K562 (cell line): Measurements from ENCODE around the gene SCAMP3. TPM values are rescaled to one million over a fixed set of nuclear protein-coding genes. Genes with fewer than 3 reads are reported as not detected.

ENCODE experiments used
- IRF2 ChIP-seq: sonication (generic); formaldehyde crosslinking; IDR thresholded peaks from 2 replicates; pipeline ENCODE4 v1.8.1; 2022; ENCODE audit warnings: mild to moderate bottlenecking, missing genetic modification reagents
- JUN ChIP-seq, 2 experiments: sonication (generic) in 1 of 2; formaldehyde crosslinking in 1 of 2; IDR thresholded peaks; 2 replicates each; pipeline versions ENCODE4 v1.6.1 to v1.8.0; 2012 to 2022; ENCODE audit warnings: borderline replicate concordance in 2 of 2, mild to moderate bottlenecking in 2 of 2, improper control_type of control experiment in 1 of 2, low read depth in 1 of 2, low read length in 1 of 2, missing genetic modification reagents in 1 of 2
- POLR2AphosphoS5 ChIP-seq: IDR thresholded peaks from 2 replicates; pipeline ENCODE4 v1.6.1; 2011; ENCODE audit warnings: mild to moderate bottlenecking, low read depth, low read length, moderate library complexity; ENCODE audit not compliant: control insufficient read depth, insufficient read depth
- ZNF253 ChIP-seq: fragments of 250-450 bp; sonication (Bioruptor Pico); conservative IDR thresholded peaks from 2 replicates; pipeline ENCODE4 v1.6.1; 2021; ENCODE audit warnings: mild to moderate bottlenecking
- ZNF764 ChIP-seq: fragments of 250-450 bp; sonication (Bioruptor Pico); IDR thresholded peaks from 2 replicates; pipeline ENCODE4 v1.4.0; 2020; ENCODE audit warnings: low read depth, mild to moderate bottlenecking, moderate library complexity
- polyA plus RNA-seq, 8 experiments: library from polyadenylated mRNA; depleted of rRNA in 4 of 8; stranded (reverse) in 5 of 8; unstranded in 3 of 8; fragments of >200 nt; fragmentation: Nextera tagmentation in 2 of 8; fragmentation: Illumina TruSeq in 1 of 8; extraction: Ambion mirVana in 2 of 8; extraction: Trizol in 1 of 8; gene quantifications; 2 replicates each; pipeline versions ENCODE4 v1.2.1 to v1.2.3, GENCODE V29; 2011 to 2014; ENCODE audit warnings: inconsistent platforms in 1 of 8, missing spikeins in 1 of 8
- total RNA-seq, 7 experiments: library from RNA; depleted of rRNA in 6 of 7; stranded (reverse); fragments of >200 nt in 6 of 7; fragmentation: Illumina TruSeq in 2 of 7; extraction: Trizol in 2 of 7; gene quantifications; 2 replicates each; pipeline versions ENCODE4 v1.2.1 to v1.2.3, GENCODE V29; 2011 to 2021; ENCODE audit warnings: low replicate concordance in 1 of 7
- TF ChIP-seq, protein P1 (sequence below): fragments of 250-450 bp; sonication (Bioruptor Pico); IDR thresholded peaks from 2 replicates; pipeline ENCODE4 v1.4.0; 2020; ENCODE audit warnings: borderline replicate concordance
- TF ChIP-seq, protein P2 (sequence below): fragments of 200-600 bp; sonication (generic); IDR thresholded peaks from one replicate; pipeline ENCODE4 v1.6.1; 2012; ENCODE audit warnings: mild to moderate bottlenecking, low read depth, low read length, inconsistent platforms
- TF ChIP-seq, protein P3 (sequence below): fragments of 250-450 bp; sonication (Bioruptor Pico); IDR thresholded peaks from 2 replicates; pipeline ENCODE4 v1.5.0; 2021; ENCODE audit warnings: mild to moderate bottlenecking, borderline replicate concordance
- TF ChIP-seq, protein P4 (sequence below): fragments of 250-450 bp; sonication (Bioruptor Pico); IDR thresholded peaks from 2 replicates; pipeline ENCODE4 v1.6.1; 2021; ENCODE audit warnings: mild to moderate bottlenecking

Gene SCAMP3
- total and polyA plus RNA-seq, 9 of the 15 experiments (the other 6 are each of a cell fraction or from before 2014, with no cell fraction given), result 14.2 to 131 (median 86.1) TPM

DNA sequence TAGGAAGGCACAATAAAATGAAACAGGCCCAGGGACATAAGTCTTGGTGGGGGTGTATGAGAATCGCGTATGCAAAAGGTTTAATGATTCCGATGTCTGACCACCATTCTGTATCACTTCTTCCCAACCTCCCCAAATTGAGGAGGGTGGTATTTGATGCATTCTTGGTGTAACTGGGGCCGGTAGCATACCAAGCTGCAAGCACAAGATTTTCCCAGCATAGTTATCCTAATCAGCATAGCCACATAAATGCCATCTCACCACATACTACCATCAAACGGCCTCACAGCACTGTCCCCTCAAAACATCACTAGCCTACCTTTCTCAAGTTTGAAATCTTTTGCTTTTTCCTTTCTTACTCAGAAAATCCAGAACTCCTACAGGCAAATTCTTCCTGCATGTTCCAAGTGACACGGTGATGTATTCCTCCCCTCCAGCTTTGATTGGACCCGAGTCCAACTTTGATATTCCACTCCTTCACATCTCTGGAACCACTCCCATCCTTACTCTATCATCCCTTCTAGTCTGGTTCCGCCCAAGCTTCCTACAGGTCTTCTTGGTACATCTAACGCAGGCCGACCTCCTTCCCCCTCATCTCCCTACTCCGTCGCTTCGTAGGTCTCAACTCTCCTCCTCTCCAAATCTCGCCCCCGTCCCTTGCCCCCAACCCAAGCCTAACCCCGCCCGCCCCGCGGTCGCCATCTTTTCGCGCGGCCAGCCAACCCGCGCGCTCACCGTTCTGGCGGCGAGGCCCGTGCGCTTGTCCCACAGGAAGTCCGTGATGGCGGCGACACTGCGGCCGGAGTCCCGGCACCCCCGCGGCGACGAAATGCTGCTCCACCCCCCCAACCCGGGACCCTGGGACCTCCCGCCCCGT, 10.5 kb upstream of the SCAMP3 start (continued):
- TF ChIP-seq ZNF253 (CRISPR knock-in tag) (no peak), JUN (IDR thresholded peaks at IDR 0.05; ENCODE audit: borderline replicate concordance, low read depth, low read length) (no peak), JUN (CRISPR knock-in tag; IDR thresholded peaks at IDR 0.05; ENCODE audit: borderline replicate concordance) (no peak), POLR2AphosphoS5 (no peak), ZNF764 (CRISPR knock-in tag) (no peak), IRF2 (no peak)
- TF ChIP-seq, protein P1, sequence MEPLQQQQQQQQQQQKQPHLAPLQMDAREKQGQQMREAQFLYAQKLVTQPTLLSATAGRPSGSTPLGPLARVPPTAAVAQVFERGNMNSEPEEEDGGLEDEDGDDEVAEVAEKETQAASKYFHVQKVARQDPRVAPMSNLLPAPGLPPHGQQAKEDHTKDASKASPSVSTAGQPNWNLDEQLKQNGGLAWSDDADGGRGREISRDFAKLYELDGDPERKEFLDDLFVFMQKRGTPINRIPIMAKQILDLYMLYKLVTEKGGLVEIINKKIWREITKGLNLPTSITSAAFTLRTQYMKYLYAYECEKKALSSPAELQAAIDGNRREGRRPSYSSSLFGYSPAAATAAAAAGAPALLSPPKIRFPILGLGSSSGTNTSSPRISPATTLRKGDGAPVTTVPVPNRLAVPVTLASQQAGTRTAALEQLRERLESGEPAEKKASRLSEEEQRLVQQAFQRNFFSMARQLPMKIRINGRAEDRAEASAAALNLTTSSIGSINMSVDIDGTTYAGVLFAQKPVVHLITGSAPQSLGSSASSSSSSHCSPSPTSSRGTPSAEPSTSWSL (CRISPR knock-in tag), result no peak
- TF ChIP-seq, protein P2, sequence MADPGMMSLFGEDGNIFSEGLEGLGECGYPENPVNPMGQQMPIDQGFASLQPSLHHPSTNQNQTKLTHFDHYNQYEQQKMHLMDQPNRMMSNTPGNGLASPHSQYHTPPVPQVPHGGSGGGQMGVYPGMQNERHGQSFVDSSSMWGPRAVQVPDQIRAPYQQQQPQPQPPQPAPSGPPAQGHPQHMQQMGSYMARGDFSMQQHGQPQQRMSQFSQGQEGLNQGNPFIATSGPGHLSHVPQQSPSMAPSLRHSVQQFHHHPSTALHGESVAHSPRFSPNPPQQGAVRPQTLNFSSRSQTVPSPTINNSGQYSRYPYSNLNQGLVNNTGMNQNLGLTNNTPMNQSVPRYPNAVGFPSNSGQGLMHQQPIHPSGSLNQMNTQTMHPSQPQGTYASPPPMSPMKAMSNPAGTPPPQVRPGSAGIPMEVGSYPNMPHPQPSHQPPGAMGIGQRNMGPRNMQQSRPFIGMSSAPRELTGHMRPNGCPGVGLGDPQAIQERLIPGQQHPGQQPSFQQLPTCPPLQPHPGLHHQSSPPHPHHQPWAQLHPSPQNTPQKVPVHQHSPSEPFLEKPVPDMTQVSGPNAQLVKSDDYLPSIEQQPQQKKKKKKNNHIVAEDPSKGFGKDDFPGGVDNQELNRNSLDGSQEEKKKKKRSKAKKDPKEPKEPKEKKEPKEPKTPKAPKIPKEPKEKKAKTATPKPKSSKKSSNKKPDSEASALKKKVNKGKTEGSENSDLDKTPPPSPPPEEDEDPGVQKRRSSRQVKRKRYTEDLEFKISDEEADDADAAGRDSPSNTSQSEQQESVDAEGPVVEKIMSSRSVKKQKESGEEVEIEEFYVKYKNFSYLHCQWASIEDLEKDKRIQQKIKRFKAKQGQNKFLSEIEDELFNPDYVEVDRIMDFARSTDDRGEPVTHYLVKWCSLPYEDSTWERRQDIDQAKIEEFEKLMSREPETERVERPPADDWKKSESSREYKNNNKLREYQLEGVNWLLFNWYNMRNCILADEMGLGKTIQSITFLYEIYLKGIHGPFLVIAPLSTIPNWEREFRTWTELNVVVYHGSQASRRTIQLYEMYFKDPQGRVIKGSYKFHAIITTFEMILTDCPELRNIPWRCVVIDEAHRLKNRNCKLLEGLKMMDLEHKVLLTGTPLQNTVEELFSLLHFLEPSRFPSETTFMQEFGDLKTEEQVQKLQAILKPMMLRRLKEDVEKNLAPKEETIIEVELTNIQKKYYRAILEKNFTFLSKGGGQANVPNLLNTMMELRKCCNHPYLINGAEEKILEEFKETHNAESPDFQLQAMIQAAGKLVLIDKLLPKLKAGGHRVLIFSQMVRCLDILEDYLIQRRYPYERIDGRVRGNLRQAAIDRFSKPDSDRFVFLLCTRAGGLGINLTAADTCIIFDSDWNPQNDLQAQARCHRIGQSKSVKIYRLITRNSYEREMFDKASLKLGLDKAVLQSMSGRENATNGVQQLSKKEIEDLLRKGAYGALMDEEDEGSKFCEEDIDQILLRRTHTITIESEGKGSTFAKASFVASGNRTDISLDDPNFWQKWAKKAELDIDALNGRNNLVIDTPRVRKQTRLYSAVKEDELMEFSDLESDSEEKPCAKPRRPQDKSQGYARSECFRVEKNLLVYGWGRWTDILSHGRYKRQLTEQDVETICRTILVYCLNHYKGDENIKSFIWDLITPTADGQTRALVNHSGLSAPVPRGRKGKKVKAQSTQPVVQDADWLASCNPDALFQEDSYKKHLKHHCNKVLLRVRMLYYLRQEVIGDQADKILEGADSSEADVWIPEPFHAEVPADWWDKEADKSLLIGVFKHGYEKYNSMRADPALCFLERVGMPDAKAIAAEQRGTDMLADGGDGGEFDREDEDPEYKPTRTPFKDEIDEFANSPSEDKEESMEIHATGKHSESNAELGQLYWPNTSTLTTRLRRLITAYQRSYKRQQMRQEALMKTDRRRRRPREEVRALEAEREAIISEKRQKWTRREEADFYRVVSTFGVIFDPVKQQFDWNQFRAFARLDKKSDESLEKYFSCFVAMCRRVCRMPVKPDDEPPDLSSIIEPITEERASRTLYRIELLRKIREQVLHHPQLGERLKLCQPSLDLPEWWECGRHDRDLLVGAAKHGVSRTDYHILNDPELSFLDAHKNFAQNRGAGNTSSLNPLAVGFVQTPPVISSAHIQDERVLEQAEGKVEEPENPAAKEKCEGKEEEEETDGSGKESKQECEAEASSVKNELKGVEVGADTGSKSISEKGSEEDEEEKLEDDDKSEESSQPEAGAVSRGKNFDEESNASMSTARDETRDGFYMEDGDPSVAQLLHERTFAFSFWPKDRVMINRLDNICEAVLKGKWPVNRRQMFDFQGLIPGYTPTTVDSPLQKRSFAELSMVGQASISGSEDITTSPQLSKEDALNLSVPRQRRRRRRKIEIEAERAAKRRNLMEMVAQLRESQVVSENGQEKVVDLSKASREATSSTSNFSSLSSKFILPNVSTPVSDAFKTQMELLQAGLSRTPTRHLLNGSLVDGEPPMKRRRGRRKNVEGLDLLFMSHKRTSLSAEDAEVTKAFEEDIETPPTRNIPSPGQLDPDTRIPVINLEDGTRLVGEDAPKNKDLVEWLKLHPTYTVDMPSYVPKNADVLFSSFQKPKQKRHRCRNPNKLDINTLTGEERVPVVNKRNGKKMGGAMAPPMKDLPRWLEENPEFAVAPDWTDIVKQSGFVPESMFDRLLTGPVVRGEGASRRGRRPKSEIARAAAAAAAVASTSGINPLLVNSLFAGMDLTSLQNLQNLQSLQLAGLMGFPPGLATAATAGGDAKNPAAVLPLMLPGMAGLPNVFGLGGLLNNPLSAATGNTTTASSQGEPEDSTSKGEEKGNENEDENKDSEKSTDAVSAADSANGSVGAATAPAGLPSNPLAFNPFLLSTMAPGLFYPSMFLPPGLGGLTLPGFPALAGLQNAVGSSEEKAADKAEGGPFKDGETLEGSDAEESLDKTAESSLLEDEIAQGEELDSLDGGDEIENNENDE, result no peak
- TF ChIP-seq, protein P3, sequence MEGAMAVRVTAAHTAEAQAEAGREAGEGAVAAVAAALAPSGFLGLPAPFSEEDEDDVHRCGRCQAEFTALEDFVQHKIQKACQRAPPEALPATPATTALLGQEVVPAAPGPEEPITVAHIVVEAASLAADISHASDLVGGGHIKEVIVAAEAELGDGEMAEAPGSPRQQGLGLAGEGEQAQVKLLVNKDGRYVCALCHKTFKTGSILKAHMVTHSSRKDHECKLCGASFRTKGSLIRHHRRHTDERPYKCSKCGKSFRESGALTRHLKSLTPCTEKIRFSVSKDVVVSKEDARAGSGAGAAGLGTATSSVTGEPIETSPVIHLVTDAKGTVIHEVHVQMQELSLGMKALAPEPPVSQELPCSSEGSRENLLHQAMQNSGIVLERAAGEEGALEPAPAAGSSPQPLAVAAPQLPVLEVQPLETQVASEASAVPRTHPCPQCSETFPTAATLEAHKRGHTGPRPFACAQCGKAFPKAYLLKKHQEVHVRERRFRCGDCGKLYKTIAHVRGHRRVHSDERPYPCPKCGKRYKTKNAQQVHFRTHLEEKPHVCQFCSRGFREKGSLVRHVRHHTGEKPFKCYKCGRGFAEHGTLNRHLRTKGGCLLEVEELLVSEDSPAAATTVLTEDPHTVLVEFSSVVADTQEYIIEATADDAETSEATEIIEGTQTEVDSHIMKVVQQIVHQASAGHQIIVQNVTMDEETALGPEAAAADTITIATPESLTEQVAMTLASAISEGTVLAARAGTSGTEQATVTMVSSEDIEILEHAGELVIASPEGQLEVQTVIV (CRISPR knock-in tag), result no peak
- TF ChIP-seq, protein P4, sequence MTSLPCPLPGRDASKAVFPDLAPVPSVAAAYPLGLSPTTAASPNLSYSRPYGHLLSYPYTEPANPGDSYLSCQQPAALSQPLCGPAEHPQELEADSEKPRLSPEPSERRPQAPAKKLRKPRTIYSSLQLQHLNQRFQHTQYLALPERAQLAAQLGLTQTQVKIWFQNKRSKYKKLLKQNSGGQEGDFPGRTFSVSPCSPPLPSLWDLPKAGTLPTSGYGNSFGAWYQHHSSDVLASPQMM (CRISPR knock-in tag), result no peak
